ENCODE data around the gene WBP2.

The WBP2 gene

DNA sequence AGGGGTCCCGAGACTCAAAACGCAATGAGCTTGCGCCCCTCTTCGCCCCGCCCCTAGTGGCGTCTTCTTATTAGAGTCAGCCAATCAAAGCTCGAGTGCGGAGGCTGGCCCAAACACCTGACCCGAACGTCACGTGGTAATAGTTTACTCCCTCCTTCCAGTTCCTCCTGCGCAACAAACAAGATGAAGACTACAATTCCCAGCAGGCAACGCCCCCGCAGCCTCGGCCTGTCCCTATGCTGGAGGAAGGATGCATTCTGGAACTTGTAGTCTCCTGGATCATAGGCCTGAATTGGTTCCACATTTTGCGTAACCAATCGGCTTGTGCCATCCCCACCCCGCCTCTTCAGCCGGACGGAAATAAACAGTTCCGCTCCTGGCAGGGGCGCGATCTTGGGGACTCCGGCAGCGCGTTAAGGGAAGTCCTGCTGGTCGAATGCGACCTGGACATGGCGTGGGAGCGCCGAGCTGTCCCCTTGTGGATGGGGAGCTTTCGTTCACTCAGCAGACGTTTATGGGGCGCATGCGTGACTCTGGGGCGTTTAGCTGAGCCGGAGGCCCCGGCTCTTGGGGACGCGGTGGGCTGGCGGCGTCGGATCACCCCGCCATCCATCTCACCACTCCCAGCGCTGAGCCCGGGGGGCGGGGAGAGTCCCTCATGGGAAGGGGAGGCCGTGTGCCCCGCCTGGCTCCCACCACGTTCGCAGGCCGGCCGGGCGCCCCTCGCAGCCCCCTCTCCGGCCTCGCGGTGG is at the start of gene WBP2:
Gene WBP2 (minus strand): TSS at position 26 of the 752 bp plus-strand sequence. CDS start 38 bp downstream, outside the sequence.
- peak; percentile 96 for DNase-seq (ENCODE audit: low read depth)

GRCh38 chr17:75902406-75902805 is 47.3 kb upstream of the WBP2 start:
- no peak for DNase-seq (ENCODE audit: low read depth)

DNA sequence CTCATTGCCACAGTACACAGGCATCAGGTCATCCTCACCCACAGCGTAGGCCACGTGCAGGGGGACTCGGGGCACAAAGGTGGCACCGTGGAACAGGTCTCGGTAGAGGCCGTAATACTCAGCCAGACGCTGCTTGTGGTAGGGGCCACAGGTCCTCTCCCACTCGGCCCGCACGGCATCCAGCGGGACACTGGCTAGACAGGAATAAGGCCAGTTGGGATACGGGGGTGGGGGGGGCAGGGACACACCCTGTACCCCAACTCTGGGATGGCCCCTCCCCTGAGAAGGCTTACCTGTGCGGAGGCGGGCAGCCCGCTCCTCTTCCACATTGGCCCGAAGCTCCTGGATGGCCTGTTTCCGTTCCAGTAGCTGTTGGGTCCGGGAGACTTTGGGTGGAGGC is 46.6 kb upstream of the WBP2 start:
- no peak for DNase-seq (ENCODE audit: low read depth)

GRCh38 chr17:75900691-75901533 is 45.8 kb upstream of the WBP2 start:
- no peak for DNase-seq (ENCODE audit: low read depth)

DNA sequence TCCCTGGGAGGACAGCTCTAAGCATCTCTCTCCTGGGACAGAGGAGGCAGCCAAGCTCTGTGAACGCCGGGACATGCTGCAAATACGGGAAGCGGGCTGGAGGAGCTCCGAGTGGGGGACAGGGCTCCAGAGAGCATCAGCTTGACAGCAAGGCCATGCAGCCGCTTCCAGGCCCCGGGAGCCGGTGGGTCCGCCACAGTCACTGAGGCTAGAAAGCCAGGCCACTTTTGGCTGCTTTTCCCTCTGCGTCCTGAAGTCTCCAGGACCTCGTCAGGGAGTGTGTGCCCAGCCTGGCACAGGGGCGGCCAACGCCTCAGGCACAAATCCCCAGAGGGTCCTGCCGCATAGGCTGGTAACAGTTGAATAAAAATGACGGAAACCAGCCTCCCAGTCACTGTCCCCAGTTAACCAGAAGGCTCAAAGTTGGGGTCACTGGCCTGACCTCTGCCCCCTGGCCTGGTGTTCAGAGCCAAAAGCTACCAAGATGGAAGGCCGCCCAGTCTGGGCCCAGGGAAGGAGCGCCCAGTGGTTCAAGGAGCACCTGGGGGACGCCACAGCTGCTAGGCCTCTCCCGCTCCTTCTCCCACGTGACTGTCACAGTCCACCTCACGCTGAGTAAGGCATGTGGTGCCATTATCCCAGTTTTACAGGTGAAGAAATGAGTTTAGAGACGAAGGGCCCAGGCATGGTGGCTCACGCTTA is 44.8 kb upstream of the WBP2 start:
- DNase-seq (ENCODE audit: low read depth), result no peak

DNA sequence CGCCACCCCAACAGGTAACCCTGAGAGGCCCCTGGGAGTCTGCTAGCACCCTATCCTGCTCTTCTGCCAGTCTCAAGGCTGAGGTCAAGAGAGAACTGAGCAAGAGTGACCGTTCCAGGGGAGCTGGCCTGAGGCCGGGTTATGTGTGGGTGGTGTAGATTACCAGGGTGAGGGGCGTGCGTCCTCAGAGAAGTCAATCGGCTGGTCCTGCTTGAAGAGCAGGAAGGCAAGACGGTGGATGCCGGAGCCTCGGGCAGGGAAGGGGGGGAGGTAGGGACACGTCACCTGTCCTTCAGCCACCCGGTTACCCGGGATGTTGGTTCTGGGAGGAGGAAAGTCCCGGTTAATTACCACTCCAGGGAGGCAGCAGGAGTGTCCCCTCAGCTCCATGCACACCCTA is 44.2 kb upstream of the WBP2 start:
- DNase-seq (ENCODE audit: low read depth), result no peak

DNA sequence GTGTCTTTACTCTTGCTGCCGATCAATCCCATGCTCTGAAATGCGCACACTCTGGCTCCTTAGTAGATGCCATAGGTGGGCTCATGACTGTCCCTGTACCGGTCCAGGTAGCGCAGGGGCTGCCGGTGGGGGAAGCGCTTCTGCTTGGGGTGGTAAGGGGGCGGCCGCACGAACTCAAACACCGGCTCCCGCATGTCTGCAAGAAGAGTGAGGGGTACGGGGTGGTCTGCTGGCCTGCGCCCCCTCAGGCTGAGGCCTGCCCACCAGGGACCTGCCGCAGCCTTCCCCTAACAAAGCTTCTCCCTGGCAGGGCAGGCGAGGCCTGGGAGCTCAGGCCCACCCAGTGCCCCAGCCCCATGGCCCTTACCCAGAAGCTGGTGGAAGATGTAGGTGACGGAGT is 43.7 kb upstream of the WBP2 start:
- DNase-seq (ENCODE audit: low read depth), result no peak

DNA sequence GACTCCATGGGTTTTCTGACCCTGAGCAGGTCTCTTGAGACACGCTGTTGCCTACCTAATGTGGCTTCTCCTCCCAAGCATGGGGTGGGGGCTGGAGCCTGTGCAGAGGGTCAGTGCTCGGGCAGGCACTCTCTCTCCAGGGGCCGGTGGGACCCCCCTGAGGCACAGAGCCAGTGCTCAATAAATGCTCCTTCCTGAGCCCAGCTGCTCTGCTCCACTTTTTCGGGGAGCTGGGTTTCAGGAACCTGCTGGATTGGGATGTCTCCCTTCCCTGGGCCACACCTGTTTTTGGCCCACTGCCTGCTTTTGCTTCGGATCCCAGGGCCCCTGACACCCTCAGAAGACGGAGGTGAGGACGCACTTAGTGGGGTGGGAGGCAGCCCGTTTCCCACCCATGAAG is 42.9 kb upstream of the WBP2 start:
- no peak for DNase-seq (ENCODE audit: low read depth)

DNA sequence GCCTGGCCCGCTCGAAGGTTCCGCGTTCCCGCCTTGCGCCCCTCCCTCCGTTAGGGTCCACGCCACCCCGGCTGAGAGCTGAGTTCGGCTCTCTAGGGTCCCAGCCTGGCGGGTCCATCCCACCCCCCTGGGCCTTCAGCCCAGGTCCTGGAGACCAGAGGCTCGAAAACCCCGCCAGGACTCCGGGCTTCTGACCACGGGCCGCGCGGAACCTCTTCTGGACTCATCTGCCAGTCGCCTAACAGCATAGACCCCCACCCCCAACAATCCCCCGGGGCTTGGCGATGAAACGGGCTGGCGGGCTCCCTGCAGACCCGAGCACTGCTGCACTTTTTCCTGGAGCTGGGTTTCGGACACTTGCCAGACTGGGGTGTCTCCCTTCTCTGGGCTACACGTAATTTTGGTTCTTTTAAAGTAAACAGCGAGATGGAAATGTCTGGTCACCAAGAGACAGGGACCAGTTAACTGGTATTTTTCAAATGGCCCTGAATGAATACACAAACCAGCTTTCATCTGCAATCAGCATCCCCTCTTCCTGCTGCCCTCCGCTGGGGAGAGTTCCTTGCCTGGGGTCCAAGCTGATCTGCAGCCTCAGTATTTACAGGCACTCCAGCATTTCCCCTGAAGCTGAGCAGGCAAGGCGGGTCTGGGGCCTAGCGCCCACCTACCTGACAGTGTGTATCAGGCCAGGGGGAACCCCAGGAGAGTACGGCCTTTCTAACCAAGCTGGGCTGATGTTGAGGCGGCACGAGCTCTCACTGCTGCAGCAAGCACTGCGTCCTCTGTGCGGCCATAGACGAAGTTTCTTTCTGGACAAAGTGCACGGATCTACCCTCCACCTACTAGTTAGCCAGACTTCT is 42.3 kb upstream of the WBP2 start:
- DNase-seq (ENCODE audit: low read depth), result no peak

DNA sequence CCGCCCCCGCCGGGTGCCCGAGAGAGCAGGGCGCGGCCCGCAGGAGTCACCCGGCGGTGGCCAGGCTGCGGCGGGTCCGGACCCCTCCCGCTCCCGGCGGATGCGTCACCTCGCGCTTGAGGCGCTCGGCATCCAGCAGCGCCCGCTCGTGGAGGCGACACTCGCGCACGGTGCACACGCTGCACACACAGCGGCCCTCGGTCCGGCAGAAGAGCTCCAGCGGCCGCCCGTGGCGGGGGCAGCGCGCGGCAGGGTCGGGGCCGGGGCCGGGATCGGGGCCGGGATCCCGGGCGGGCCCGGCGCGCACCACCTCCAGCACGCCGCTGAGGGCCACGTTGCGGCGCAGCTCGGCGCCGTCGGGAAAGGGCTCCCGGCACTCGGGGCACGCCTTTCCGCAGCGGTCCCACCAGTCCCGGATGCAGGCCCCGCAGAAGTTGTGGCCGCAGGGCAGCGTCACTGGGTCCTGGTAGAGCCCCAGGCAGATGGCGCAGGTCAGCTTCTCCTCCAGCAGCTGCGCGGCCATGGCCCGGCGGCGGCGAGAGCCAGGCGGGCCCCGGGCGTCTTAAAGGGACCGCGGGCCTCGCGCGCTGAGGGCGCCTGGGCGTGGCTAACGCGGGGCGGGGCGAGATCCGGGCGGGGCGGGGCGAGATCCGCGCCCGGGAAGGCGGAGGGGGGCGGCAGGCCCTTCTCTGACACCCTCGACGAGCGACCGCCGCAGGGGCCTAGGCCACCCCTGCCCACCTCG is 41.5 kb upstream of the WBP2 start, which contains the start of gene TRIM65:
Gene TRIM65 (minus strand): TSS at position 537 of the 745 bp plus-strand sequence. CDS start 14 bp downstream, at position 523.
- DNase-seq (ENCODE audit: low read depth), result peak; percentile 62

DNA sequence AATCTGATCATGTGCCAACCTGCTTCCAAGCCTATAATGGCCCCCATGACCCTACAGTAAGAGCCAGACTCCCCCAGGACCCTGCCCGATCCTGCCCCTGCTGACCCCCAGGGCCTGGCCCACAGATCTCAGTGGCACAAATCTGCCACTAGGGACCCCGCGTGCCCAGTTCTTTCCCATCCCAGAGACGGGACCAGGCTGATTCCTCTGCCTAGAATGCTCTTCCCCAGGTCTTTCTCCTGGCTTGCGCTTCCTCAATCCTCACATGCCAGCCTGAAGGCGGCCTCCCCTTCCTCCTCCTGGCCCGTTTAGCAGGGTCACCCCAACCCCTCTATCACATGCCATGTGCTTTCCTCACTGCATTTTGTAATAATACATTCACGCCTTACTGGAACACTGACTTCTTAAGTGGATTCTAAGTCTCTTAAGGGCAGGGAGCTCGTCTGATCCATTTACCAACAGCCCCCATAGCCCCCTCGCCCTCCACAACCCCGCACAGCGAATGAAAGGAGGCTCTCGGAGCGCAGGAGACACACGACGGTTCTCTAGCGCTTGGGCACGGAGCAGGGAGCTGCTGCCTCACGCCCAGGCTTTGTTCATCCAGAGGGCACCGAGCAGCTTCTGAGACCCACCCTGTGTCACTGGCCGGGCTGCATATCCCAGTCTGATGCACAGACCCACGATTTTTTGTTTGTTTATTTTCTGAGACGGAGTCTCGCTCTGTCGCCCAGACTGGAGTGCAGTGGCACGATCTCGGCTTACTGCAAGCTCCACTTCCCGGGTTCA is 40.4 kb upstream of the WBP2 start:
- DNase-seq (ENCODE audit: low read depth), result no peak

DNA sequence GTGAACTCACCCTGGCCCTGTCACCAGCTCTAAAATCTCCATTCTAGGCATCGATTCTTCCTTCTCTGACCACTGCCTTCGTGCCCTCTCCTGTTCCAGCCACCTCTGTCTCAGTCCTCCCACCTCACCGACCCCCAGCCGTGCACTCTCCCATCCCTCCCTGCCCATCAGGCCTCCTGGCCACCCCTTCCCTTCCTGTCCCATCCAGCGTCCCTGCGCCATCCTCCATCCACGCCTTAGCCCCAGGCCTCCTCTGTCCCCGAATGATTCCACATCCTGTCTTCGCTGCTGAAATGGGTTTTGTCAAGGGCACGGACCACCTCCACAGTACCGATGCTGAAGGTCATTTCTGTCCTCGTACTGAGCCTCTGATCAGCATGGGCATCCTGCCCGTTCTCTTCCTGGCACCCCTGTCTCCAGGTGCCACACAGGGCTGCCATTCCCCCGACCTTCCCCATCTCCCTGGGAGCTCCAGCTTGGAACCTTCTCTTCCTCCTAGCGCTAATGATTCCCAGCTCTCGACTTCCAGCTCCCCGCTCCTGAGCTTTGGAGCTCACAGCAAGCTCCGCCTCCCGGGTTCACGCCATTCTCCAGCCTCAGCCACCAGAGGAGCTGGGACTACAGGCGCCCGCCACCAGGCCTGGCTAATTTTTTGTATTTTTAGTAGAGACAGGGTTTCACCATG is 39.1 kb upstream of the WBP2 start:
- DNase-seq (ENCODE audit: low read depth), result no peak

DNA sequence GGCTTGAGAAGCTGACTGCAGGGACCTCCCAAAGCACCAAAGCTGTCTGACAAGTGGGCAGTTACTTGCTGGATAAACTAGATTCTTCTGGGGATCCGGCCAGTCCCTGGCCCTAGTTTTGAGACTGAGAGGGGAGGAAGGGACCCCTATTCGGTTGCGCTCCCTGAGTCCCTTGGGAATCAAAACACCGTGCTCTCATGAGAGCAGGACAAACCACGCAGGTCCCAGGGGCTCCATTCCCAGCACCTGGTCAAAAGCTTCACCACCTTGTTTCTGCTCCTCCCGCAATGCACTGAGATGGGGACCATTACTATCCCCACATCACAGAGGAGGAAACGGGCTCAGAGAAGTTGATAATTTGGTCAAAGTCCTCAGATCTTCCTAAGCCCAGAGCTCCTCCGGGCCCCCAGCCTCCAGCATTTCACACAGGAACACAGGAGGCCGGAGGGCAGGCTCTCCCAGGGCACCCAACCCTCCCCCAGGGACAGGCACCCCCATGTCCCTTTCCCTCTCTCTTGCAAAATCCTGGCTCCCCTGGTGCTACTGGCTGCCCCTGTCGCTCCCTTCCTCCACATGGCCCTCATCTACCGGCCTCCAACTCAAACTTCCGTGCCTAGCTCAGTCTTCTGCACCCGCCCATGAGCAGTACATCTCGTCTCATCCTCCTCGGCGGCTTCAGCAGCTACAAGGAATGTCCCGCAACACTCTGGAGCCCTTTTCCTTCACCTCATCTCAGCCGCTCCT is 38.3 kb upstream of the WBP2 start:
- no peak for DNase-seq (ENCODE audit: low read depth)

DNA sequence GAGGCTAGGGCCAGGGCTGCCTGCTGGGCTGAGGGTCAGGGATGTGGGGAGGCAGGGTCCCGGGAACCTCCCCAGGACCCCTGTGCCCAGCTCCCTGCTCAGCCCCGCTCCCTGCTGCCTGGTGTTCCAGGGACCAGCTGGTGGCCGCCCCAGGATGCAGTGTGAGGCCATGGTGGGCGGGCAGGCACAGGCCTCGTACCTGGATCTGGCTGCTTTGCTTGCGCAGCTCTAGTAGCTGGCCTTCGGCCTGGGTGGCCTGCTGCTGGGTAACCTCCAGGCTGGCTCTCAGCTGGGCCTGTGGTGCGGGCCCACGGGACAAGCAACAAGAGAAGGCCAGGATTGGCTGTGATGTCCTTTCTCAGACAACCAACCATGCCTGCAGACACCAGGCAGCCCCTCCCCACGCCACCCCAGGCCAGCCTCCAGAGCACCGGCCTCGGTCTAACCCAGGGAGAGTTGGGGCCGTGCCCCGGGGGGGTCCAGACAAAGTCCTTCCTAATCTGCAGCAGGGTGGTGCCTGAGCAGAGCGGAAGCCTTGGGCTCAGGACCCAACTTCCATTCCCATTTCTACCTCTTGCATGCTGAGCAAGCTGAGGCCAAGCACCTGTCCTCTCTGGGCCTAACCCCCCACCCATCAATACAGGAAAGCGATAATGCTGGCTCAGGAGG is 37.6 kb upstream of the WBP2 start:
- DNase-seq (ENCODE audit: low read depth), result no peak

GRCh38 chr17:75891605-75892555 is 36.7 kb upstream of the WBP2 start:
- DNase-seq (ENCODE audit: low read depth), result no peak

- no peak for DNase-seq (ENCODE audit: low read depth)
These were observed 36.0 kb upstream of the WBP2 start for GRCh38 chr17:75891022-75891604.

DNA sequence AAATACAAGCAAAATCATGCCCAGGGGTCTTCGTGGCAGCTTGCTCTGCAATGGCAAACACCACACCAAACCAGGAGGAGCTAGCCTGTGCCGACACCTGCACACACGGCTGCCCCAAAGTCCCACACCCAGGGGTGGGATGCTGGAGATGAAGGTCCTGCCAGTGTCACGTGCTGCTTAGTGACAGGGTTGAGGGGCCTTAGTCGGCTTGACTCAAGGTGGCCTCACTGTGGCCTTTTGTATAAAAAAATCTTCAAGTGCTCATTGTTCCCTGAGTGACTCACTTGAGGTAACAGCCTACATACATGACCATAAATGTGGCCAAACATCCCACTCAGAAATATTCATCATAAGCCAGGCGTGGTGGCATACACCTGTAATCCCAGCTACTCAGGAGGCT is 34.3 kb upstream of the WBP2 start:
- DNase-seq (ENCODE audit: low read depth), result no peak

All from activated gamma-delta T cell treated with anti-CD3 and anti-CD28 coated beads, Interleukin-2, amount 50 U/mL, for 16 hours (primary cell).